DMS79 treated with DMSO at 0.1 percent for 48 hours (cell line): ENCODE measurements around the gene PAX3.

Experiments
- DNase-seq: peaks from one replicate; lab custom pipeline; 2025; lab: John Stamatoyannopoulos, UW

The PAX3 gene

GRCh38 chr2:222270396-222270795 is 28.4 kb downstream of the PAX3 start:
- no peak for DNase-seq

DNA sequence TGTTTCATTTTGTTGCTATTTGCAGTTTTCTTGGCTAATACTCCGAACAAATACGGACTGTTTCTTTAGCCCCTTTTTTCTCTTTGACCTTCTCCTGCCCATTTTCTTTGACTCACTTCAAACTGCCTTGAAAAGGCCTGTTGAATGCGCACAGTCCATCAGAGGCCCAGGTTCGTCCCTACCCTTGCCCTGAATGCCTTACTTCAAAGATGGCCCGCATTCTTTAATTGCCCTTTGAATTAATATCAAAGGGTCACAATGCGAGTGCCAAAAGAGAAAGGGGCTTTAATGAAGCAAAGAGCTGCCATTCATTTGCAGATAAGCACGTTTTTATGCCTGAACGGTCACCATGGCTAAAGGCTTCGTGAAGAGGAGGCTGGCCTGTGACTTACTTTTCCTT is 29.7 kb downstream of the PAX3 start:
- no peak for DNase-seq

GRCh38 chr2:222268311-222268990 is 30.3 kb downstream of the PAX3 start:
- no peak for DNase-seq

GRCh38 chr2:222264791-222265320 is 33.9 kb downstream of the PAX3 start:
- DNase-seq: no peak

GRCh38 chr2:222261504-222261903 is 37.3 kb downstream of the PAX3 start:
- no peak for DNase-seq

DNA sequence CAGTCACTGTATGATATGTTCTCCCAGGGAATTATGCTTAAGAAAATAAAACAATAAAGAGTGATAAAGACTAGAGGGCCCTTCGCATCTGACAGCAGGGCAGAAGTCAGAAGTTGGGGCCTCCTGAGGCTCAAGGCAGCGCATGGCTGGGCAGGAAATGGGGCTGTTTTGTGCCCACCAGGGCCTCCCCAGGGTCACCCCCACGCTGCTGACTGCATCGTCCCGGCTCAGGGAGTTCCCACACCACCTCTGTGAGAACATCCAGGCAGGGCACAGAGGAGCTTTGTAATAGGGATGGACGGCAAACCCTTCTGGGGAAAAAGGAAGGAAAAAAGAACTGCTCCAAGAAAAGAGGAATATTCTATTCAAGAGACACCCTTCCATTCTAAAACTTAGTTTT is 41.2 kb downstream of the PAX3 start:
- no peak for DNase-seq

DNA sequence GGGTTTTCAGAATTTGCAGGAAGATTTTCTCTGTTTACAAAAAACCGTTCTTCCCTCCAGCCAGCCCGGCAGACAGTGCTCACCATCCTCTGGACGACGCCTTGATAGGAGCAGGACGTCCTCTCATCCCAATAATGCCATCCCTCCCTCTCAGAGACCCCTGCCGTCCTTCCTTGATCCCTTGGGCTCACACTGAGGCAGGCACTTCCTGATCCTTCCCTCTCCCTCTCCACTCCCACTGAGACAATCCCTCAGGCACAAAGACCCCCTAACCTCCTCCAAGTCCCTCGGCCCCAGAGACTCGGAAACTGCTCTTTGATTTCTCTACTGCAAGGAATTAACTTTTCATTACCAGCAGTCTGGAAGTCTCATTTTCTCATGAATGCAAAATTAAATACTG is 42.5 kb downstream of the PAX3 start:
- no peak for DNase-seq

GRCh38 chr2:222255090-222255489 is 43.7 kb downstream of the PAX3 start:
- DNase-seq: no peak

DNA sequence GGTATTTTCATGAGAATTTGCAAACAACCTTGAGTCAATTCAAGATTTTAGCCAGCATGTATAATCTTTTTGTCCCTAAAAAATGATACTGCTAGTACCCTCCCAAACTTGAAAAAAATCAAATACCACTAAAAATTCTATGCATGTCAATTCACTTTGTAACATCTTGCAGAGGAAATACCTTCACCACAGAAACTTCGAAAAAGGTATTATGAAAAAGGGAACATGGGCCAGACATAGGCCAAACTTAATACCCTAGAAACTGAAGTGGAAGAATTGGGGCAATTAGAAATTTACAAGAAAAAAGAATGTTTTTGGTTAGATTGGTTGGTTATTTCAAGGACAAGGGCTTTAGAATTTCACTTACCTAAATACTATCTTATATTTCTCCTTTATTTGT is 48.5 kb downstream of the PAX3 start:
- no peak for DNase-seq

DNA sequence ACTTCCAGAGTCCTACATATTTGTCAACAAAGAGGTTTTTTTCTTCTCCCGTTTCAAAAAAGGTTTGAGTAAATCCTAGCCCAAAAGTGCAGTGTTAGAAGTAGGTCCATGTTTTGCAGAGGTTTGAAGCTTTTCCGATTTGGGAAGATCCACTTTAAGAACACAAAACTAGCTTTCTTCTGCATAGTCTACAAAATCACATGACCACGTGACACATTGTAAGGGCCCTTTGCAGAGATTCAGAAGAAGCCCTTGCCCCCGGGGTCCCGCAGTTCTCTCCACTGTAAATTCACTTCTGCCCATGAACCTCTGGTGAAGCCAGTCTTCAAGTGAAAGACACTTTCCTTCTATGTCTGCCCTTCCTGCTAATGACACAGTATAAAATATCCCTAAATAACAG is 49.4 kb downstream of the PAX3 start:
- no peak for DNase-seq

GRCh38 chr2:222248818-222249217 is 50.0 kb downstream of the PAX3 start:
- no peak for DNase-seq

DNA sequence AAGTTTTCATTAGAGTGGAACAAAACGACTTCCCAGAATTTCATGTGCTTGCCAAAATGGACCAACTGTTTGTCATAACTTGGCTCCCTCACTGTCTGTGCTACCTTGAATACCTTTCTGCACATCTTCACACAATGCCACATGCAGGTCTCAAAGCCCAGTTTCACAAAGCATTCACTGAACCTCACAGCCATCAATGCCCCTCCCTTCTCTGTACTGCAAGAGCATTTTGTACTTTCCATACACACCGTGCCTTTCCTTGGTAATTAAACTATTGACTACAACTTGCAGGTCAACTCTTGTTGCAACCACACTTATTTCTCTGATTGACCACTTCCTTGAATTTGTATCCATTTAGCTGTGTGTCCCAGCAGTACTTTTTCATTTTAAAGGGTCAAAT is 50.5 kb downstream of the PAX3 start:
- DNase-seq: no peak

DNA sequence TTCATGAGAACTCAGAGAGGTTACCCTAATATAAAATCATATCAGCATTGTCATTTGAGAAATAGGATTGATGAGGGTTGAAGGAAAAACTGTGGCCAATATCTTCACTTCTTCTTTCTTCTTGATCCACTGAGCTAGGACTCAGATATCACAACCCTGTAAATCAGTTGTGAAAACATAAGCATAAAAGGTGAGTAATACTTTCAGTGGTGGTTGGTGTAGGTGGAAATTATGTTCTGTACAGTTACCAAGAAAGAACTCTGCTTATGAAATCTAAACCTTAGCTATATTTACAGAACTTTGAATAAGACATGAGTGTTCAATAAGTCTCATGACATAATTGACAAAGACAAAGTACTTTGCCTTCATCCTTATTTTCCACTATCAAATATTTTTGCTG is 56.3 kb downstream of the PAX3 start:
- no peak for DNase-seq

- no peak for DNase-seq
These were observed 57.5 kb downstream of the PAX3 start for GRCh38 chr2:222241128-222241870.

- no peak for DNase-seq
These were observed 58.1 kb downstream of the PAX3 start for GRCh38 chr2:222240676-222241049.

- DNase-seq: no peak
These were observed 58.7 kb downstream of the PAX3 start for GRCh38 chr2:222239945-222240675.

DNA sequence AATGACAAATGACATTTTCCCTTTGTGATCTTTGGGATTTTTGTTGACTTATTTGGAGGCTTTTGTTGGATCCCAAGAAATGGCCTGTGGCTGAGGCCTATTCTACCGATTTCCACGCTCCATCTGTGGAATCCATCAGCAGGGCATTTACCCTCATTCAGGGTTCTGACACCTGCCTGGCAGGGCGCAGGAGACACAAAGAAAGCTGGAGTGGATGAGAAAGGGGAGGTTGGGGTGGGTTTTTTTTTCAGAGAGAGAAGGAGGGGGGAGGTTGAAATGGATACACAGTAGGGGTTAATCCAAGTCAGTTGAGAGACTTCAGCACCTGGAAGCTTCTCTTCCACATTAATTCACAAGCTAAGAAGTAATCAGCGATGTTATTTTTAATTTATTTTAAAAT is 59.7 kb downstream of the PAX3 start:
- DNase-seq: no peak

DNA sequence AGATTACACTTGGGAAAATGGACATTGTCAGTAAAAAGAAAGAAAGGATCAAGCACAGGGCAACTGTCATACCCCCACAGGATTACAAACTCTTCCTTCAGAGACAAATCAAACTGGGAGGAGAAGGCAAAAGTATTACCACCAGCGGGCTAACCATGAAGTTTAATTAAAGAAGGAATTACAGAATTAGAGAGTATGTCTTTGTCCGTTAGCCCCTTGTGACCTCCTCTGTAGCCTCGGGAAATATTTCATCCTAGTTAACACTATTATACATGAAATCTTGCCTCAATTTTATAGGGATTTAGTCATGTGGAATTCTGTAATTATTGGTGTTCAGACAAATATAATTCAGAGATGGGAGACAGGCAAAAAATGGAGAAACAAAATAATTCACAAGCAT is 60.7 kb downstream of the PAX3 start:
- no peak for DNase-seq

- no peak for DNase-seq
These were observed 66.0 kb downstream of the PAX3 start for GRCh38 chr2:222232839-222233238.

GRCh38 chr2:222232372-222232771 is 66.4 kb downstream of the PAX3 start:
- no peak for DNase-seq

DNA sequence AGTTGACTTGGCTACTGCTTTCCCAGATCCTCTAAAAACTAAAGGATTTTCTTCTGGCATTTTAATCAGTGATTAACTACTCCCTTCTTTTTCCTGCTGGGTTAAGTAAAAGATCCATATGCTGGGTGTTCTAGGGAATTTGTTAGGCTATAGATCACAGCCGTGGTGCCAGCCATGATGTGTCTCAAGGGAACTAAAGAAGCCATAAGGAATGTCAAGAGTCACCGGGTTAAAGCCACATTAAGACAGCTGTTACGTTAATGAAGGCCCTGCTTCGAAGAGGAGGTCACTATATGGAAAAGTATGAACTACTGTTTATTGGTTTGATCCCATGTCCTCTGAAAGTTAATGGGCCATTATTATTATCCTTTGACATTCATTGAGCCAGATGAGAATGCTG is 70.7 kb downstream of the PAX3 start:
- no peak for DNase-seq

GRCh38 chr2:222218786-222219185 is 80.0 kb downstream of the PAX3 start:
- no peak for DNase-seq

GRCh38 chr2:222217712-222218111 is 81.1 kb downstream of the PAX3 start:
- DNase-seq: no peak
